ENCODE data around the gene PRKAB1.
A peak's percentile ranks its signal among the peaks of the same experiment; 100 is the strongest.

Gene PRKAB1

GRCh38 chr12:119692410-119692809 lies 24.5 kb downstream of the PRKAB1 start:
- intact Hi-C loops (cut with DNase I; ENCODE audit: low total_unique reads): no loop called here
- no peaks in the 10 kb centered on the region for H3K27me3 ChIP-seq
- H3K4me3 ChIP-seq: no peak overlapping the region
- no peaks in the 10 kb centered on the region for H3K36me3 ChIP-seq
- TF ChIP-seq CTCF (IDR thresholded peaks at IDR 0.05): no peak
- H3K9me3 ChIP-seq: no peaks in the 10 kb centered on the region
- H3K27ac ChIP-seq: no peak overlapping the region
- no peak for DNase-seq
- H3K4me1 ChIP-seq: no peaks in the 10 kb centered on the region

GRCh38 chr12:119692997-119693396 lies 25.1 kb downstream of the PRKAB1 start:
- no peaks in the 10 kb centered on the region for H3K4me1 ChIP-seq
- H3K27ac ChIP-seq: no peak overlapping the region
- no peaks in the 10 kb centered on the region for H3K27me3 ChIP-seq
- TF ChIP-seq CTCF (IDR thresholded peaks at IDR 0.05): no peak
- intact Hi-C loops (cut with DNase I; ENCODE audit: low total_unique reads): no loop called here
- H3K36me3 ChIP-seq: no peaks in the 10 kb centered on the region
- H3K4me3 ChIP-seq: no peak overlapping the region
- H3K9me3 ChIP-seq: no peaks in the 10 kb centered on the region
- peak; percentile 47 to 64 for DNase-seq

- Histone ChIP-seq H3K9me3 (no peaks in the 10 kb centered on the region), H3K4me1 (no peaks in the 10 kb centered on the region), H3K4me3 (no peak overlapping the region), H3K27me3 (no peaks in the 10 kb centered on the region), H3K36me3 (no peaks in the 10 kb centered on the region), H3K27ac (no peak overlapping the region)
- DNase-seq: peak in 1 of 2 donors; percentile 15
- TF ChIP-seq CTCF (IDR thresholded peaks at IDR 0.05): no peak
- intact Hi-C loops (cut with DNase I; ENCODE audit: low total_unique reads): no loop called here
These were observed 25.6 kb downstream of the PRKAB1 start for GRCh38 chr12:119693511-119693910.

- Histone ChIP-seq H3K36me3 (no peaks in the 10 kb centered on the region), H3K4me1 (no peaks in the 10 kb centered on the region), H3K9me3 (no peaks in the 10 kb centered on the region), H3K4me3 (no peak overlapping the region), H3K27ac (no peak overlapping the region), H3K27me3 (no peaks in the 10 kb centered on the region)
- TF ChIP-seq CTCF (IDR thresholded peaks at IDR 0.05): no peak
- DNase-seq: no peak
- intact Hi-C loops (cut with DNase I; ENCODE audit: low total_unique reads): no loop called here
These were observed 26.2 kb downstream of the PRKAB1 start for GRCh38 chr12:119694111-119694510.

- TF ChIP-seq CTCF (IDR thresholded peaks at IDR 0.05): no peak
- intact Hi-C loops (cut with DNase I; ENCODE audit: low total_unique reads): no loop called here
- peak in 1 of 2 donors; percentile 7 for DNase-seq
- H3K27ac ChIP-seq: no peak overlapping the region
- H3K36me3 ChIP-seq: no peaks in the 10 kb centered on the region
- no peak overlapping the region for H3K4me3 ChIP-seq
- no peaks in the 10 kb centered on the region for H3K4me1 ChIP-seq
- H3K9me3 ChIP-seq: no peaks in the 10 kb centered on the region
- no peaks in the 10 kb centered on the region for H3K27me3 ChIP-seq
These were observed 27.1 kb downstream of the PRKAB1 start for GRCh38 chr12:119695034-119695433.

- DNase-seq: peak in 1 of 2 donors; percentile 28
- intact Hi-C loops (cut with DNase I; ENCODE audit: low total_unique reads): no loop called here
- Histone ChIP-seq H3K4me3 (no peak overlapping the region), H3K27me3 (no peaks in the 10 kb centered on the region), H3K9me3 (no peaks in the 10 kb centered on the region), H3K4me1 (no peaks in the 10 kb centered on the region), H3K36me3 (no peaks in the 10 kb centered on the region), H3K27ac (no peak overlapping the region)
- no peak for TF ChIP-seq CTCF (IDR thresholded peaks at IDR 0.05)
These were observed 29.0 kb downstream of the PRKAB1 start for GRCh38 chr12:119696943-119697342.
